GM19043 (cell line): ENCODE results near the gene TLE5.

Experiments used
- ATAC-seq: cut with Tn5 transposase; IDR thresholded peaks from one replicate; pipeline ENCODE4 v1.9.1; 2021; ENCODE audit warnings: low read depth; ENCODE audit not compliant: unreplicated experiment

Gene TLE5

DNA sequence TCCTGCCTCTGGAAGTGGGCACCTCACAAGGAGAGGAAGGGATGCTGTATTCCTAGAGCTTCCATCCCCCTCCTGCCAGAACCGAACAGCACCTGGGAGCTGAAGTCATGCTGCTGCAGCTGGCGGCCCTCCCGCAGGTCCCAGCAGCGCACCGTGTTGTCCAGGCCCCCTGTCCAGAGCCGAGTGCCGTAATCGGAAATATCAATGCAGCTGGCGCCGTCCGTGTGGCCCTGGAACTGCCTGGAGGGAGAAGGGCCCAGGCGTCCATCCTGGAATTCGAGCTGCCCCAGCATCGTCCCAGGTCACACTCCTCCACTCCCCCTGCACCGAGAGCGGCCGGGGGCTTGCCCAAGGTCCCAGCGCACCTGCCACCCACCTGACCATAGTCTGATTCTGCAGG is 57.0 kb downstream of the TLE5 start:
- ATAC-seq = no peak

DNA sequence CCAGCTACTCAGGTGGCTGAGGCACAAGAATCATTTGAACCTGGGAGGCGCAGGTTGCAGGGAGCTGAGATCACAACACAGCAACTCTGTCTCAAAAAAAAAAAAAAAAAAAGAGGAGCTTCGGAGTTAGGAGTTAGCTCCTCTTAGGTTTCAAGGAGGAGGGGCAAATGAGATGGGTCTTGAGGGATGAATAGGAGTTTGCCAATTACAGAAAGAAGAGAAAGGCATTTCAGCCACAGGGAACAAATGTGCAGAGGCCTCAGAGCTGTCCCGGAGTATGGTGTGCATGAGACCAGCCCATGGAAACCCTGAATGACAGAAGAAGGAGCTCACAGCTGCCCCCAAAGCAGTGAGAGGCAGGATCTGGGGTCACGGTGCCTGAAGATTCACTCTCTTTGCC is 57.8 kb downstream of the TLE5 start:
- ATAC-seq = no peak

DNA sequence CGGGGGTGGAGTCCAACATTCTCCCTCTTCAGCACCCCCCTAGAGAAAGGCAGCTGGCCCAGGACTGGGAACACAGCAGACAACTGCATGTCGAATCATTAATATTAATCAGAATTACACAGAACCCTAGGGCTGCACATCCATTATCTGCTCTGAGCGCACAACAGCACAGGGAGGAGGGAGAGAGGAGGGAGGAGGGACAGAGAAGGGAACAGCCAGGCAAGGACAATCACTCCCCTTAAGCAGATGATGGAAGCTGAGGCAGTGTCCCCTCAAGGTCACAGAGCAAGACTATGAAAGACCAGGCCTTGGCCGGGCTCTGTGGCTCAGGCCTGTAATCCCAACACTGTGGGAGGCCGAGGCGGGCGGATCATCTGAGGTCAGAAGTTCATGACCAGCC is 59.2 kb downstream of the TLE5 start:
- ATAC-seq = no peak
